ENCODE measurements around the gene CAP1. TPM values are rescaled to one million over a fixed set of nuclear protein-coding genes. Genes with fewer than 3 reads are reported as not detected.
A peak's percentile ranks its signal among the peaks of the same experiment; 100 is the strongest.

Gene CAP1
- total and polyA plus RNA-seq, 10 of the 15 experiments (the other 5 are each of a cell fraction or from before 2014, with no cell fraction given), result 360 to 500 (median 431) TPM

DNA sequence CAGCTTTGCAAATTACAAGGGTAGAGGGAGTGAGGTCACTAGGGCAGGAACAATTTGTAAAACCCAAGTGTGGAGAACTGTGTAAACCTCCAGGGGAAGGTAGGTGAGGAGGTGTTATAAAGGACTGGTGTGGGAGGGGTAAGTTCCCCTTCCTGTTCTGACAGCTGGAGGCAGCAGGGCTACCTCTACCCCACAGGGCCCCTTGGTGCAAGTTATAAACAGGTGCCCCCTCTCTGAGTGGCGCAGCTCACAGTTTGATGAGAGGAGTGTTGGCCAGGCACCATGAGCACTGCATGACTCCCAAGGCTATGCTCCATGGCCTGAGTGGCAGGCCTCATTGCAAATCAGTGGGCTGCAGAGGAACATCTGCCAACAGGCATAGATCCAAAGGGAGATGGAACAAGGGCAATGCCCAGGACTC, 44.5 kb upstream of the CAP1 start (continued):
- TF ChIP-seq, protein P1, sequence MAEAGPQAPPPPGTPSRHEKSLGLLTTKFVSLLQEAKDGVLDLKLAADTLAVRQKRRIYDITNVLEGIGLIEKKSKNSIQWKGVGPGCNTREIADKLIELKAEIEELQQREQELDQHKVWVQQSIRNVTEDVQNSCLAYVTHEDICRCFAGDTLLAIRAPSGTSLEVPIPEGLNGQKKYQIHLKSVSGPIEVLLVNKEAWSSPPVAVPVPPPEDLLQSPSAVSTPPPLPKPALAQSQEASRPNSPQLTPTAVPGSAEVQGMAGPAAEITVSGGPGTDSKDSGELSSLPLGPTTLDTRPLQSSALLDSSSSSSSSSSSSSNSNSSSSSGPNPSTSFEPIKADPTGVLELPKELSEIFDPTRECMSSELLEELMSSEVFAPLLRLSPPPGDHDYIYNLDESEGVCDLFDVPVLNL (IDR thresholded peaks at IDR 0.05; ENCODE audit: low read depth, low read length), result no peak
- TF ChIP-seq HDGF (IDR thresholded peaks at IDR 0.05), result no peak
- no peak for TF ChIP-seq PAX8 (IDR thresholded peaks at IDR 0.05)
- TF ChIP-seq, protein P2, sequence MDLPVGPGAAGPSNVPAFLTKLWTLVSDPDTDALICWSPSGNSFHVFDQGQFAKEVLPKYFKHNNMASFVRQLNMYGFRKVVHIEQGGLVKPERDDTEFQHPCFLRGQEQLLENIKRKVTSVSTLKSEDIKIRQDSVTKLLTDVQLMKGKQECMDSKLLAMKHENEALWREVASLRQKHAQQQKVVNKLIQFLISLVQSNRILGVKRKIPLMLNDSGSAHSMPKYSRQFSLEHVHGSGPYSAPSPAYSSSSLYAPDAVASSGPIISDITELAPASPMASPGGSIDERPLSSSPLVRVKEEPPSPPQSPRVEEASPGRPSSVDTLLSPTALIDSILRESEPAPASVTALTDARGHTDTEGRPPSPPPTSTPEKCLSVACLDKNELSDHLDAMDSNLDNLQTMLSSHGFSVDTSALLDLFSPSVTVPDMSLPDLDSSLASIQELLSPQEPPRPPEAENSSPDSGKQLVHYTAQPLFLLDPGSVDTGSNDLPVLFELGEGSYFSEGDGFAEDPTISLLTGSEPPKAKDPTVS (IDR thresholded peaks at IDR 0.05; ENCODE audit: low read depth, low read length), result no peak
- TF ChIP-seq, protein P3, sequence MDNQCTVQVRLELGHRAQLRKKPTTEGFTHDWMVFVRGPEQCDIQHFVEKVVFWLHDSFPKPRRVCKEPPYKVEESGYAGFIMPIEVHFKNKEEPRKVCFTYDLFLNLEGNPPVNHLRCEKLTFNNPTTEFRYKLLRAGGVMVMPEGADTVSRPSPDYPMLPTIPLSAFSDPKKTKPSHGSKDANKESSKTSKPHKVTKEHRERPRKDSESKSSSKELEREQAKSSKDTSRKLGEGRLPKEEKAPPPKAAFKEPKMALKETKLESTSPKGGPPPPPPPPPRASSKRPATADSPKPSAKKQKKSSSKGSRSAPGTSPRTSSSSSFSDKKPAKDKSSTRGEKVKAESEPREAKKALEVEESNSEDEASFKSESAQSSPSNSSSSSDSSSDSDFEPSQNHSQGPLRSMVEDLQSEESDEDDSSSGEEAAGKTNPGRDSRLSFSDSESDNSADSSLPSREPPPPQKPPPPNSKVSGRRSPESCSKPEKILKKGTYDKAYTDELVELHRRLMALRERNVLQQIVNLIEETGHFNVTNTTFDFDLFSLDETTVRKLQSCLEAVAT (IDR thresholded peaks at IDR 0.05), result no peak
- TF ChIP-seq TCF12 (IDR thresholded peaks at IDR 0.05; ENCODE audit: low read depth, low read length), result peak; percentile 93
- peak; percentile 58; the same call in 1 of the 2 replicates for TF ChIP-seq MTA2 (IDR thresholded peaks at IDR 0.05; ENCODE audit: low read depth)
- TF ChIP-seq RAD21 (IDR thresholded peaks at IDR 0.05; ENCODE audit: insufficient read depth, low read depth, low read length), result no peak
- no peak for TF ChIP-seq ZNF622 (IDR thresholded peaks at IDR 0.05)
- peak; percentile 51; the same call in 1 of the 2 replicates for TF ChIP-seq SPI1 (IDR thresholded peaks at IDR 0.05; ENCODE audit: borderline replicate concordance, insufficient read depth, low read depth, low read length)
- TF ChIP-seq ETV6 (conservative IDR thresholded peaks at IDR 0.05 in 1 of 2, IDR thresholded peaks at IDR 0.05 in 1 of 2; ENCODE audit: borderline replicate concordance in 1 of 2, low read depth in 1 of 2), result no peak
- TF ChIP-seq, protein P4, sequence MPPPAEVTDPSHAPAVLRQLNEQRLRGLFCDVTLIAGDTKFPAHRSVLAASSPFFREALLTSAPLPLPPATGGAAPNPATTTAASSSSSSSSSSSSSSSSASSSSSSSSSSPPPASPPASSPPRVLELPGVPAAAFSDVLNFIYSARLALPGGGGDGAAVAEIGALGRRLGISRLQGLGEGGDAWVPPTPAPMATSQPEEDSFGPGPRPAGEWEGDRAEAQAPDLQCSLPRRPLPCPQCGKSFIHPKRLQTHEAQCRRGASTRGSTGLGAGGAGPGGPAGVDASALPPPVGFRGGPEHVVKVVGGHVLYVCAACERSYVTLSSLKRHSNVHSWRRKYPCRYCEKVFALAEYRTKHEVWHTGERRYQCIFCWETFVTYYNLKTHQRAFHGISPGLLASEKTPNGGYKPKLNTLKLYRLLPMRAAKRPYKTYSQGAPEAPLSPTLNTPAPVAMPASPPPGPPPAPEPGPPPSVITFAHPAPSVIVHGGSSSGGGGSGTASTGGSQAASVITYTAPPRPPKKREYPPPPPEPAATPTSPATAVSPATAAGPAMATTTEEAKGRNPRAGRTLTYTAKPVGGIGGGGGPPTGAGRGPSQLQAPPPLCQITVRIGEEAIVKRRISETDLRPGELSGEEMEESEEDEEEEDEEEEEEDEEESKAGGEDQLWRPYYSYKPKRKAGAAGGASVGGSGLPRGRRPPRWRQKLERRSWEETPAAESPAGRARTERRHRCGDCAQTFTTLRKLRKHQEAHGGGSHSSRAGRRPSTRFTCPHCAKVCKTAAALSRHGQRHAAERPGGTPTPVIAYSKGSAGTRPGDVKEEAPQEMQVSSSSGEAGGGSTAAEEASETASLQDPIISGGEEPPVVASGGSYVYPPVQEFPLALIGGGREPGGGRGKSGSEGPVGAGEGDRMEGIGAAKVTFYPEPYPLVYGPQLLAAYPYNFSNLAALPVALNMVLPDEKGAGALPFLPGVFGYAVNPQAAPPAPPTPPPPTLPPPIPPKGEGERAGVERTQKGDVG (CRISPR knock-in tag; IDR thresholded peaks at IDR 0.05), result no peak
- TF ChIP-seq KAT2A (conservative IDR thresholded peaks at IDR 0.05; ENCODE audit: control insufficient read depth, low read depth, low read length), result no peak
- TF ChIP-seq KLF5 (IDR thresholded peaks at IDR 0.05; ENCODE audit: partially characterized antibody), result no peak
- no peak for TF ChIP-seq BRCA1 (IDR thresholded peaks at IDR 0.05; ENCODE audit: low read depth, low read length)
- no peak for TF ChIP-seq SMAD1 (IDR thresholded peaks at IDR 0.05; ENCODE audit: low read depth, partially characterized antibody)
- no peak for TF ChIP-seq SMAD5 (IDR thresholded peaks at IDR 0.05; ENCODE audit: low read depth)
- TF ChIP-seq HCFC1 (IDR thresholded peaks at IDR 0.05; ENCODE audit: low read length), result no peak
- TF ChIP-seq CBX3 (IDR thresholded peaks at IDR 0.05; ENCODE audit: borderline replicate concordance, low read depth), result no peak
- TF ChIP-seq KDM1A (IDR thresholded peaks at IDR 0.05; ENCODE audit: borderline replicate concordance), result no peak
- TF ChIP-seq RB1 (IDR thresholded peaks at IDR 0.05; ENCODE audit: borderline replicate concordance), result no peak
- TF ChIP-seq CHD1 (IDR thresholded peaks at IDR 0.05; ENCODE audit: low read depth, low read length), result no peak
- TF ChIP-seq, protein P5, sequence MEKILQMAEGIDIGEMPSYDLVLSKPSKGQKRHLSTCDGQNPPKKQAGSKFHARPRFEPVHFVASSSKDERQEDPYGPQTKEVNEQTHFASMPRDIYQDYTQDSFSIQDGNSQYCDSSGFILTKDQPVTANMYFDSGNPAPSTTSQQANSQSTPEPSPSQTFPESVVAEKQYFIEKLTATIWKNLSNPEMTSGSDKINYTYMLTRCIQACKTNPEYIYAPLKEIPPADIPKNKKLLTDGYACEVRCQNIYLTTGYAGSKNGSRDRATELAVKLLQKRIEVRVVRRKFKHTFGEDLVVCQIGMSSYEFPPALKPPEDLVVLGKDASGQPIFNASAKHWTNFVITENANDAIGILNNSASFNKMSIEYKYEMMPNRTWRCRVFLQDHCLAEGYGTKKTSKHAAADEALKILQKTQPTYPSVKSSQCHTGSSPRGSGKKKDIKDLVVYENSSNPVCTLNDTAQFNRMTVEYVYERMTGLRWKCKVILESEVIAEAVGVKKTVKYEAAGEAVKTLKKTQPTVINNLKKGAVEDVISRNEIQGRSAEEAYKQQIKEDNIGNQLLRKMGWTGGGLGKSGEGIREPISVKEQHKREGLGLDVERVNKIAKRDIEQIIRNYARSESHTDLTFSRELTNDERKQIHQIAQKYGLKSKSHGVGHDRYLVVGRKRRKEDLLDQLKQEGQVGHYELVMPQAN (conservative IDR thresholded peaks at IDR 0.05), result no peak
